ENCODE measurements around the gene MAP2. TPM values are rescaled to one million over a fixed set of nuclear protein-coding genes. Genes with fewer than 3 reads are reported as not detected.

The MAP2 gene
- total and polyA plus RNA-seq, 2 donors (not counting 1 experiment from before 2014, with no cell fraction given): 1.8 to 3.0 TPM

DNA sequence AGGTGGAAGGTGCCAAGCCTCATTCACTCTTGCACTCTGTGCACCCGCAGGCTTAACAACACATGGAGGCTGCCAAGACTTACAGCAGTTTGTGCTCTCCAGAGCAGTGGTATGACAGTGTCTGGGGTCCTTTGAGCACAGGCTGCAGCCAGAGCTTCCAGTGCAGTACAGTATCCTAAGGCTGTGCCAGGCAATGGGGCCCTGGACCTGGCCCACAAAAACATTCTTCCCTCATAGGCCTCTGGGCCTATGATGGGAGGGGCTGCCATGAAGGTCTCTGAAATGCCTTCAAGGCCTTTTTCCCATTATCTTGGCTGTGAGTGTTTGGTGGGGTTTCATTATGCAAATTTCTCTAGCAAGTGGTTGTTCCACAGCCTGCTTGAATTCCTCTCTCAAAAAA lies 74.8 kb downstream of the MAP2 start:
- peaks cover 0 to 14% (median 3%) of the 10 kb centered on the region in 3 donors for H3K9me3 ChIP-seq (ENCODE audit: control extremely low read depth in 1 of 3, control insufficient read depth in 2 of 3, insufficient read depth in 1 of 3, low read length in 2 of 3)
- H3K27me3 Mint-ChIP-seq: no peaks in the 10 kb centered on the region
- peaks cover 6% of the 10 kb centered on the region for H3K4me1 Mint-ChIP-seq
- H3K4me3 ChIP-seq (ENCODE audit: control extremely low read depth in 1 of 5, extremely low read depth in 1 of 5, insufficient read depth in 1 of 5, low read depth in 2 of 5, low read length in 4 of 5): no peak overlapping the region
- H3K27me3 ChIP-seq (replicated peaks in 1 of 4; ENCODE audit: control extremely low read depth in 1 of 4, control insufficient read depth in 3 of 4, insufficient read depth in 4 of 4, low read length in 3 of 4): no peaks in the 10 kb centered on the region
- no peak overlapping the region for H3K4me2 ChIP-seq (replicated peaks; ENCODE audit: low read depth, low read length, poor library complexity, severe bottlenecking)
- H3K27ac ChIP-seq (ENCODE audit: low read length in 2 of 2): no peak overlapping the region
- intact Hi-C loops (cut with micrococcal nuclease): no loop called here
- H3K36me3 ChIP-seq (replicated peaks in 1 of 2; ENCODE audit: control extremely low read depth in 1 of 2, control insufficient read depth in 1 of 2, extremely low read depth in 1 of 2, insufficient read depth in 2 of 2, low read length in 1 of 2): no peaks in the 10 kb centered on the region
- no peaks in the 10 kb centered on the region for H3K4me1 ChIP-seq (ENCODE audit: control insufficient read depth in 2 of 2, insufficient read depth in 2 of 2, low read length in 2 of 2)
- H3K4me3 Mint-ChIP-seq: no peak overlapping the region
- H3K27ac Mint-ChIP-seq: no peak overlapping the region
- ChIA-PET CTCF (no interaction called here), POLR2A (no interaction called here)
- DNase-seq: no peak
- no peak overlapping the region for H3K9ac ChIP-seq (ENCODE audit: low read length)
- H4K20me1 ChIP-seq (ENCODE audit: control insufficient read depth, insufficient read depth, low read length, poor library complexity, severe bottlenecking): no peaks in the 10 kb centered on the region
- peaks cover 3% of the 10 kb centered on the region for H3K9me3 Mint-ChIP-seq (ENCODE audit: insufficient read depth)
- no peaks in the 10 kb centered on the region for H3K79me2 ChIP-seq (ENCODE audit: control insufficient read depth, insufficient read depth, low read length)
- no peak for ATAC-seq (ENCODE audit: low read depth)
- no peak for TF ChIP-seq EZH2 (IDR thresholded peaks at IDR 0.05; ENCODE audit: borderline replicate concordance, insufficient read depth, low read depth, low read length, poor library complexity, severe bottlenecking)
- TF ChIP-seq, protein P1, sequence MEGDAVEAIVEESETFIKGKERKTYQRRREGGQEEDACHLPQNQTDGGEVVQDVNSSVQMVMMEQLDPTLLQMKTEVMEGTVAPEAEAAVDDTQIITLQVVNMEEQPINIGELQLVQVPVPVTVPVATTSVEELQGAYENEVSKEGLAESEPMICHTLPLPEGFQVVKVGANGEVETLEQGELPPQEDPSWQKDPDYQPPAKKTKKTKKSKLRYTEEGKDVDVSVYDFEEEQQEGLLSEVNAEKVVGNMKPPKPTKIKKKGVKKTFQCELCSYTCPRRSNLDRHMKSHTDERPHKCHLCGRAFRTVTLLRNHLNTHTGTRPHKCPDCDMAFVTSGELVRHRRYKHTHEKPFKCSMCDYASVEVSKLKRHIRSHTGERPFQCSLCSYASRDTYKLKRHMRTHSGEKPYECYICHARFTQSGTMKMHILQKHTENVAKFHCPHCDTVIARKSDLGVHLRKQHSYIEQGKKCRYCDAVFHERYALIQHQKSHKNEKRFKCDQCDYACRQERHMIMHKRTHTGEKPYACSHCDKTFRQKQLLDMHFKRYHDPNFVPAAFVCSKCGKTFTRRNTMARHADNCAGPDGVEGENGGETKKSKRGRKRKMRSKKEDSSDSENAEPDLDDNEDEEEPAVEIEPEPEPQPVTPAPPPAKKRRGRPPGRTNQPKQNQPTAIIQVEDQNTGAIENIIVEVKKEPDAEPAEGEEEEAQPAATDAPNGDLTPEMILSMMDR (IDR thresholded peaks at IDR 0.05): no peak
- 100% methylated on average over 1 of the region's 1 CpG for WGBS (ENCODE audit: insufficient coverage)
- no peak overlapping the region for H2AFZ ChIP-seq (ENCODE audit: insufficient read depth, low read depth, low read length, poor library complexity, severe bottlenecking)

DNA sequence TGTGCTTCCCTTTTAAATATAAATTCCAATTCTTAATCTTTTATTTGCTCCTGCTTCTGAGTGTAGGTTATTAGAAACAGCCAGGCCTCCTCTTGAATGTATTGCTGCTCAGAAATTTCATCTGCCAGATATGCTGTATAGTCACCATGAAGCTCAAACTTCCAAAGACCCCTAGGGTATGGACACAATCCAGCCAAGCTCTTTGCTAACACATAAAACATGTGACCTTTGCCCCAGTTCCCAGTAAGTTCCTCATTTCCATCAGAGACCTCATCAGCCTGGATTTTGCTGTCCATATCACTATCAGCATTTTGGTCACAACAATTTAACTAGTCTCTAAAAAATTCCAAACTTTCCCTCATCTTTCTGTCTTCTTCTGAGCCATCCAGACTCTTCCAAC lies 75.2 kb downstream of the MAP2 start:
- CTCF ChIA-PET: no interaction called here
- no peak overlapping the region for H3K4me3 Mint-ChIP-seq
- intact Hi-C loops (cut with micrococcal nuclease): no loop called here

More for the DNA sequence above, 75.2 kb downstream of the MAP2 start:
- DNase-seq: no peak
- TF ChIP-seq, protein P1 (IDR thresholded peaks at IDR 0.05): no peak
- TF ChIP-seq EZH2 (IDR thresholded peaks at IDR 0.05; ENCODE audit: borderline replicate concordance, insufficient read depth, low read depth, low read length, poor library complexity, severe bottlenecking): no peak
- no peak overlapping the region for H2AFZ ChIP-seq (ENCODE audit: insufficient read depth, low read depth, low read length, poor library complexity, severe bottlenecking)
- POLR2A ChIA-PET: no interaction called here
- no peak overlapping the region for H3K4me2 ChIP-seq (replicated peaks; ENCODE audit: low read depth, low read length, poor library complexity, severe bottlenecking)
- H3K9ac ChIP-seq (ENCODE audit: low read length): no peak overlapping the region
- Mint-ChIP-seq H3K27me3 (no peaks in the 10 kb centered on the region), H3K9me3 (ENCODE audit: insufficient read depth) (peaks cover under 1% of the 10 kb centered on the region), H3K27ac (no peak overlapping the region), H3K4me1 (peaks cover 6% of the 10 kb centered on the region)
- H3K27me3 ChIP-seq (replicated peaks in 1 of 4; ENCODE audit: control extremely low read depth in 1 of 4, control insufficient read depth in 3 of 4, insufficient read depth in 4 of 4, low read length in 3 of 4): no peaks in the 10 kb centered on the region
- no peaks in the 10 kb centered on the region for H3K36me3 ChIP-seq (replicated peaks in 1 of 2; ENCODE audit: control extremely low read depth in 1 of 2, control insufficient read depth in 1 of 2, extremely low read depth in 1 of 2, insufficient read depth in 2 of 2, low read length in 1 of 2)
- H3K27ac ChIP-seq (ENCODE audit: low read length in 2 of 2): no peak overlapping the region
- H3K79me2 ChIP-seq (ENCODE audit: control insufficient read depth, insufficient read depth, low read length): no peaks in the 10 kb centered on the region
- H3K9me3 ChIP-seq (ENCODE audit: control extremely low read depth in 1 of 3, control insufficient read depth in 2 of 3, insufficient read depth in 1 of 3, low read length in 2 of 3): peaks cover 0 to 14% (median 3%) of the 10 kb centered on the region in 3 donors
- no peak overlapping the region for H3K4me3 ChIP-seq (ENCODE audit: control extremely low read depth in 1 of 5, extremely low read depth in 1 of 5, insufficient read depth in 1 of 5, low read depth in 2 of 5, low read length in 4 of 5)
- no peaks in the 10 kb centered on the region for H4K20me1 ChIP-seq (ENCODE audit: control insufficient read depth, insufficient read depth, low read length, poor library complexity, severe bottlenecking)
- no peaks in the 10 kb centered on the region for H3K4me1 ChIP-seq (ENCODE audit: control insufficient read depth in 2 of 2, insufficient read depth in 2 of 2, low read length in 2 of 2)
- ATAC-seq (ENCODE audit: low read depth): no peak

All from B cell (primary cell).